ENCODE data around the gene EXOC1. TPM values are rescaled to one million over a fixed set of nuclear protein-coding genes. Genes with fewer than 3 reads are reported as not detected.
A peak's percentile ranks its signal among the peaks of the same experiment; 100 is the strongest.

Gene EXOC1
- total and polyA plus RNA-seq, 9 of the 15 experiments (the other 6 are each of a cell fraction or from before 2014, with no cell fraction given): 16.0 to 45.5 (median 26.2) TPM

GRCh38 chr4:55853484-55854046 lies at the start of gene EXOC1 (continued):
- TF ChIP-seq, protein P1, sequence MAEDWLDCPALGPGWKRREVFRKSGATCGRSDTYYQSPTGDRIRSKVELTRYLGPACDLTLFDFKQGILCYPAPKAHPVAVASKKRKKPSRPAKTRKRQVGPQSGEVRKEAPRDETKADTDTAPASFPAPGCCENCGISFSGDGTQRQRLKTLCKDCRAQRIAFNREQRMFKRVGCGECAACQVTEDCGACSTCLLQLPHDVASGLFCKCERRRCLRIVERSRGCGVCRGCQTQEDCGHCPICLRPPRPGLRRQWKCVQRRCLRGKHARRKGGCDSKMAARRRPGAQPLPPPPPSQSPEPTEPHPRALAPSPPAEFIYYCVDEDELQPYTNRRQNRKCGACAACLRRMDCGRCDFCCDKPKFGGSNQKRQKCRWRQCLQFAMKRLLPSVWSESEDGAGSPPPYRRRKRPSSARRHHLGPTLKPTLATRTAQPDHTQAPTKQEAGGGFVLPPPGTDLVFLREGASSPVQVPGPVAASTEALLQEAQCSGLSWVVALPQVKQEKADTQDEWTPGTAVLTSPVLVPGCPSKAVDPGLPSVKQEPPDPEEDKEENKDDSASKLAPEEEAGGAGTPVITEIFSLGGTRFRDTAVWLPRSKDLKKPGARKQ (CRISPR knock-in tag; IDR thresholded peaks at IDR 0.05): no peak
- peak; percentile 86 for TF ChIP-seq CREM (IDR thresholded peaks at IDR 0.05; ENCODE audit: low read depth)
- peak; percentile 42; the same call in 1 of the 2 replicates for TF ChIP-seq TCF7L2 (IDR thresholded peaks at IDR 0.05; ENCODE audit: low read depth, low read length)
- no peak for TF ChIP-seq TCFL5 (CRISPR knock-in tag; conservative IDR thresholded peaks at IDR 0.05)
- no peak for TF ChIP-seq PHB2 (IDR thresholded peaks at IDR 0.05; ENCODE audit: low read depth)
- no peak for TF ChIP-seq SP2 (IDR thresholded peaks at IDR 0.05; ENCODE audit: extremely low read depth, low read depth, low read length, poor library complexity, severe bottlenecking)
- no peak for TF ChIP-seq RHOXF2B (CRISPR knock-in tag; conservative IDR thresholded peaks at IDR 0.05)
- peak in 1 of 2 experiments; percentile 46 for TF ChIP-seq AFF1 (IDR thresholded peaks at IDR 0.05; ENCODE audit: low read depth in 1 of 2, partially characterized antibody in 2 of 2)
- peak; percentile 93 for TF ChIP-seq NKRF (IDR thresholded peaks at IDR 0.05; ENCODE audit: borderline replicate concordance)
- no peak for TF ChIP-seq MCM5 (IDR thresholded peaks at IDR 0.05; ENCODE audit: low read depth)
- TF ChIP-seq ZNF766 (CRISPR knock-in tag; conservative IDR thresholded peaks at IDR 0.05): no peak
- no peak for TF ChIP-seq ZNF274 (IDR thresholded peaks at IDR 0.05; ENCODE audit: borderline replicate concordance, low read depth, low read length)
- TF ChIP-seq POLR3A (IDR thresholded peaks at IDR 0.05; ENCODE audit: borderline replicate concordance, extremely low read depth, insufficient read depth, insufficient read length): no peak
- TF ChIP-seq ZNF165 (CRISPR knock-in tag; IDR thresholded peaks at IDR 0.05; ENCODE audit: borderline replicate concordance): no peak
- TF ChIP-seq ZNF707 (CRISPR knock-in tag; conservative IDR thresholded peaks at IDR 0.05): no peak
- TF ChIP-seq GATA2 (CRISPR knock-in tag; IDR thresholded peaks at IDR 0.05): no peak
- no peak for TF ChIP-seq NCOA6 (IDR thresholded peaks at IDR 0.05)
- no peak for TF ChIP-seq NBN (IDR thresholded peaks at IDR 0.05; ENCODE audit: low read depth)
- TF ChIP-seq SOX6 (IDR thresholded peaks at IDR 0.05): 0 out of 2 replicates have a peak, but pooled peaks have one; percentile 27
- TF ChIP-seq TFAM (CRISPR knock-in tag; conservative IDR thresholded peaks at IDR 0.05): no peak

All from K562 (cell line).